Stimulated activated CD4-positive, alpha-beta T cell treated with anti-CD3 and anti-CD28 coated beads, Interleukin-4, amount 100 ng/mL, for 48 hours (primary cell): ENCODE results near the gene SLCO3A1.

Experiments
- DNase-seq, 2 donors: peaks; one replicate each; pipeline ENCODE4 v3.0.0-alpha.2; 2020; ENCODE audit warnings: low read depth in 2 of 2

The SLCO3A1 gene

GRCh38 chr15:92128788-92129187, 275.3 kb downstream of the SLCO3A1 start:
- DNase-seq, result no peak

GRCh38 chr15:92130244-92130643, 276.7 kb downstream of the SLCO3A1 start:
- no peak for DNase-seq

GRCh38 chr15:92130906-92131305, 277.4 kb downstream of the SLCO3A1 start:
- DNase-seq, result no peak

GRCh38 chr15:92132982-92133755, 279.7 kb downstream of the SLCO3A1 start:
- no peak for DNase-seq

- DNase-seq, result no peak
These were observed 287.3 kb downstream of the SLCO3A1 start for GRCh38 chr15:92140796-92141195.

GRCh38 chr15:92141607-92142006, 288.1 kb downstream of the SLCO3A1 start:
- no peak for DNase-seq

- DNase-seq, result no peak
These were observed 289.0 kb downstream of the SLCO3A1 start for GRCh38 chr15:92142242-92143232.

GRCh38 chr15:92143765-92144164, 290.3 kb downstream of the SLCO3A1 start:
- no peak for DNase-seq

- DNase-seq, result no peak
These were observed 293.1 kb downstream of the SLCO3A1 start for GRCh38 chr15:92146511-92147150.

- no peak for DNase-seq
These were observed 295.5 kb downstream of the SLCO3A1 start for GRCh38 chr15:92149029-92149428.

GRCh38 chr15:92149465-92149864, 296.0 kb downstream of the SLCO3A1 start:
- no peak for DNase-seq

- no peak for DNase-seq
These were observed 297.7 kb downstream of the SLCO3A1 start for GRCh38 chr15:92151168-92151567.

GRCh38 chr15:92151741-92152140, 298.2 kb downstream of the SLCO3A1 start:
- no peak for DNase-seq

- no peak for DNase-seq
These were observed 299.5 kb downstream of the SLCO3A1 start for GRCh38 chr15:92152983-92153382.

- DNase-seq, result no peak
These were observed 300.1 kb downstream of the SLCO3A1 start for GRCh38 chr15:92153620-92154019.

GRCh38 chr15:92155934-92156333, 302.4 kb downstream of the SLCO3A1 start:
- DNase-seq, result no peak

GRCh38 chr15:92157666-92158298, 304.3 kb downstream of the SLCO3A1 start:
- no peak for DNase-seq

- peak; percentile 18 to 24 for DNase-seq
These were observed 304.9 kb downstream of the SLCO3A1 start for GRCh38 chr15:92158426-92158825.

- DNase-seq, result no peak
These were observed 306.0 kb downstream of the SLCO3A1 start for GRCh38 chr15:92159481-92159880.

- DNase-seq, result no peak
These were observed 306.7 kb downstream of the SLCO3A1 start for GRCh38 chr15:92159906-92160841.
